Upper lobe of left lung (tissue), 4 donors: Measurements from ENCODE around the gene FOXO1.

Experiments
- CTCF ChIP-seq, 6 experiments: fragments of 450-650 bp in 4 of 6; fragments of 200-600 bp in 2 of 6; sonication (generic) in 2 of 6; IDR thresholded peaks; one replicate each; pipeline ENCODE4 v1.5.1; 2016 to 2019; ENCODE audit warnings: antibody characterized with exemption in 6 of 6
- POLR2AphosphoS5 ChIP-seq, 2 donors: sonication (generic); formaldehyde crosslinking; IDR thresholded peaks; one replicate each; pipeline ENCODE4 v1.5.1; 2017; ENCODE audit warnings: antibody characterized with exemption in 2 of 2

DNA sequence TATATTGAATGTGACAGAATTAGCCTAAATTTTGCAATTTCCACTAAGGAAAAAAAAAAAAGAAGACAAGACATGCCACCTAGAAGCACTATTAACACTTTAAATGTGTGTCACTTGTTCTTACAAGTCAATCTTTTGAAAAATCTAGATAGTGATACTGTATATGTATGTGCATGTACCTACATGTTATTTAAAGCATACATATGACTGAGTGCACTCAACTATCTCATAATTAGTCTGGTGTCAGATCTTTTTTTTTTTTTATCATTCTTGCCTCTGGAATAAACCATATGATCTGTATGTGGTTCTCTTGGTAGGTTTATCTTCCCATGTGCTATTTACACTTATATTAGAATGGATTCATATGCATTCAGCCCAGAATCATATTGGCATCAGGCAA, 62.3 kb downstream of the FOXO1 start:
- TF ChIP-seq CTCF (IDR thresholded peaks at IDR 0.05) (no peak), POLR2AphosphoS5 (IDR thresholded peaks at IDR 0.05) (no peak)
